Peyer's patch (tissue), 4 donors: ENCODE results near the gene PROK2. TPM values are rescaled to one million over a fixed set of nuclear protein-coding genes. Genes with fewer than 3 reads are reported as not detected.

ENCODE experiments used
- DNase-seq, 3 donors: peaks; one replicate each; pipeline ENCODE4 v3.0.0-alpha.2; 2017 to 2019
- H3K27ac ChIP-seq, 4 donors: fragments of 200-600 bp; sonication (generic); one replicate each; pipeline ENCODE4 v1.5.1; 2016 to 2019
- H3K27me3 ChIP-seq, 2 donors: fragments of 200-600 bp; sonication (generic); one replicate each; pipeline ENCODE4 v1.5.1; 2019
- H3K36me3 ChIP-seq, 3 donors: fragments of 200-600 bp; sonication (generic); one replicate each; pipeline ENCODE4 v1.5.1; 2016 to 2019
- H3K4me1 ChIP-seq, 4 donors: fragments of 200-600 bp; sonication (generic); one replicate each; pipeline ENCODE4 v1.5.1; 2016 to 2019
- H3K4me3 ChIP-seq, 4 donors: fragments of 200-600 bp; sonication (generic); 1 replicate in 3 of 4; 2 replicates in 1 of 4; pipeline ENCODE4 v1.5.1; 2016 to 2019; ENCODE audit warnings: mild to moderate bottlenecking in 1 of 4
- H3K9me3 ChIP-seq, 4 donors: fragments of 200-600 bp; sonication (generic); one replicate each; pipeline ENCODE4 v1.5.1; 2016 to 2019; ENCODE audit warnings: mild to moderate bottlenecking in 1 of 4
- CTCF ChIP-seq, 6 experiments: fragments of 450-650 bp in 4 of 6; fragments of 200-600 bp in 2 of 6; sonication (generic) in 1 of 6; IDR thresholded peaks; one replicate each; pipeline ENCODE4 v1.5.1; 2017 to 2019; ENCODE audit warnings: antibody characterized with exemption in 6 of 6, mild to moderate bottlenecking in 3 of 6, moderate library complexity in 1 of 6
- POLR2A ChIP-seq, 2 donors: fragments of 450-650 bp; IDR thresholded peaks; one replicate each; pipeline ENCODE4 v1.5.1; 2017; ENCODE audit warnings: antibody characterized with exemption in 2 of 2, mild to moderate bottlenecking in 2 of 2, moderate library complexity in 2 of 2
- total RNA-seq, 4 donors: library from RNA; depleted of rRNA; stranded (reverse); fragments of >200 nt; gene quantifications; one replicate each; pipeline ENCODE4 v1.1.0, GENCODE V29; 2016

Gene PROK2
- total RNA-seq, 4 donors from 2014 or later = not detected

- H3K27me3 ChIP-seq = no peaks in the 10 kb centered on the region
- H3K27ac ChIP-seq = no peak overlapping the region
- H3K4me3 ChIP-seq = no peak overlapping the region
- H3K9me3 ChIP-seq = no peaks in the 10 kb centered on the region
- DNase-seq = no peak
- H3K4me1 ChIP-seq = no peaks in the 10 kb centered on the region
- TF ChIP-seq POLR2A (IDR thresholded peaks at IDR 0.05) (no peak), CTCF (IDR thresholded peaks at IDR 0.05) (no peak)
- no peaks in the 10 kb centered on the region for H3K36me3 ChIP-seq
Observed at GRCh38 chr3:71816767-71817156, 31.8 kb upstream of the PROK2 start.

GRCh38 chr3:71815340-71816067 lies 30.6 kb upstream of the PROK2 start:
- Histone ChIP-seq H3K4me1 (no peaks in the 10 kb centered on the region), H3K4me3 (no peak overlapping the region), H3K36me3 (no peaks in the 10 kb centered on the region), H3K27ac (no peak overlapping the region), H3K27me3 (no peaks in the 10 kb centered on the region), H3K9me3 (no peaks in the 10 kb centered on the region)
- no peak for DNase-seq
- TF ChIP-seq POLR2A (IDR thresholded peaks at IDR 0.05) (no peak), CTCF (IDR thresholded peaks at IDR 0.05) (no peak)

DNA sequence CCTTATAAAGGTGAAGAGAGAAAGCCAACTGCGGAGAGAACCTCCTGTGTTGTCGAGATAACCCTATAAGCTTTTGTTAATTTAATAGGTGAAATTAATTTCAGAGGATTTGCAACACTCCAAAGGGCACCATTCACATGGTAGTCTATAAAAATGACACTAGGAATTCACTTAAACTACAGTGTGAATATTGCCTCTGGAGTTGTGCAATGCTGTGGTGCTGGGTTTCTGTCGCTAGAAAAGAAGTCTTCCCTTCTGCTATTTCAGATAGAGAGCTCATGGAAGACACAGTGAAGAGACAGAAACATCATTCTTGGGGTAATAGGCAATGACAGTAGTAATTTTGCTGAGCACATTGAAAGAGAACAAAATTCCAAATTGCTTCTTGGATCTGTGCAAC lies 28.8 kb upstream of the PROK2 start:
- H3K4me3 ChIP-seq = no peak overlapping the region
- H3K27me3 ChIP-seq = no peaks in the 10 kb centered on the region
- no peak overlapping the region for H3K27ac ChIP-seq
- DNase-seq = no peak
- H3K9me3 ChIP-seq = no peaks in the 10 kb centered on the region
- TF ChIP-seq POLR2A (IDR thresholded peaks at IDR 0.05) = no peak
- no peak for TF ChIP-seq CTCF (IDR thresholded peaks at IDR 0.05)
- H3K4me1 ChIP-seq = no peaks in the 10 kb centered on the region
- H3K36me3 ChIP-seq = no peaks in the 10 kb centered on the region

GRCh38 chr3:71813073-71813472 lies 28.1 kb upstream of the PROK2 start:
- Histone ChIP-seq H3K4me1 (no peaks in the 10 kb centered on the region), H3K27me3 (no peaks in the 10 kb centered on the region), H3K9me3 (no peaks in the 10 kb centered on the region), H3K4me3 (no peak overlapping the region), H3K36me3 (no peaks in the 10 kb centered on the region), H3K27ac (no peak overlapping the region)
- no peak for TF ChIP-seq CTCF (IDR thresholded peaks at IDR 0.05)
- no peak for TF ChIP-seq POLR2A (IDR thresholded peaks at IDR 0.05)
- DNase-seq = no peak

DNA sequence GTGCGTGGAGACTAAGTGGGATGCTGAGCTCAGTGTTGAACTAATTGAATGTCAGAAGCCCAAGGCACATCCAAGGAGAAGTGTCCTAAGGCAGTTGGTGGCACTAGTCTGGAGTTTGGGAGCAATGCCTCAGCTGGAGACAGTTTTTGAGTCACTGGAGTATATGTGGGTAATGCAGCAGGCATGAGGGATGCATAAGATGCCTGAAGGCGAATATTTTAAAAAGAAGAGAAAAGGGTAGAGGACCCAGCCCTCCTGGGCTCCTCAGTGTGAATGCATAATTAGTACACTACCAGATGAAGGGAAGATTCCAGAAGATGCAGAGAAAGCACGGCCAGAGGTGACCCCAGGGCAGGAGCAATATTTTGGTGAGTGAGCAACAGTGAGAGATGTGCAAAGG lies 25.1 kb upstream of the PROK2 start:
- H3K4me1 ChIP-seq = no peaks in the 10 kb centered on the region
- no peak overlapping the region for H3K4me3 ChIP-seq
- DNase-seq = no peak
- H3K36me3 ChIP-seq = no peaks in the 10 kb centered on the region
- TF ChIP-seq CTCF (IDR thresholded peaks at IDR 0.05) (no peak), POLR2A (IDR thresholded peaks at IDR 0.05) (no peak)
- H3K27ac ChIP-seq = no peak overlapping the region
- no peaks in the 10 kb centered on the region for H3K9me3 ChIP-seq
- H3K27me3 ChIP-seq = no peaks in the 10 kb centered on the region
